Kidney (tissue), 14 donors: ENCODE data around the gene LSM5. TPM values are rescaled to one million over a fixed set of nuclear protein-coding genes. Genes with fewer than 3 reads are reported as not detected.

ENCODE experiments used
- DNase-seq, 5 donors: peaks; one replicate each; pipeline ENCODE4 v3.0.0-alpha.2; 2013 to 2020
- FAIRE-seq: peaks from 2 replicates; lab custom pipeline; 2012; peaks lifted over from hg19 to GRCh38; lab: Jason Lieb, UNC
- H3K27ac ChIP-seq, 2 donors: one replicate each; pipeline ENCODE4 v1.7.0; 2013; ENCODE audit warnings: low read depth in 2 of 2, low read length in 2 of 2, inconsistent platforms in 1 of 2
- H3K27me3 ChIP-seq: one replicate; pipeline ENCODE4 v1.7.1; 2013; ENCODE audit warnings: low read length, inconsistent platforms; ENCODE audit not compliant: control insufficient read depth, insufficient read depth
- H3K36me3 ChIP-seq, 3 donors: one replicate each; pipeline versions ENCODE4 v1.7.0 to v1.7.1; 2013; ENCODE audit warnings: low read length in 3 of 3, control low read depth in 1 of 3, inconsistent platforms in 1 of 3; ENCODE audit not compliant: insufficient read depth in 3 of 3, control insufficient read depth in 2 of 3
- H3K4me1 ChIP-seq, 3 donors: one replicate each; pipeline versions ENCODE4 v1.7.0 to v1.7.1; 2013; ENCODE audit warnings: low read length in 3 of 3, inconsistent platforms in 1 of 3, low read depth in 1 of 3; ENCODE audit not compliant: control insufficient read depth in 2 of 3, insufficient read depth in 2 of 3
- H3K4me3 ChIP-seq, 3 donors: one replicate each; pipeline versions ENCODE4 v1.7.0 to v1.8.1; 2013; ENCODE audit warnings: low read length in 3 of 3, control low read depth in 1 of 3, inconsistent platforms in 1 of 3
- H3K9ac ChIP-seq, 3 donors: one replicate each; pipeline versions ENCODE4 v1.7.0 to v1.7.1; 2013; ENCODE audit warnings: low read length in 3 of 3, control low read depth in 1 of 3, inconsistent platforms in 1 of 3
- H3K9me3 ChIP-seq, 3 donors: one replicate each; pipeline versions ENCODE4 v1.7.0 to v1.7.1; 2013; ENCODE audit warnings: low read length in 3 of 3, control low read depth in 1 of 3, inconsistent platforms in 1 of 3; ENCODE audit not compliant: control insufficient read depth in 2 of 3, insufficient read depth in 1 of 3
- intact Hi-C: fragments of 100-400 bp; cut with DNase I; formaldehyde crosslinking; loops from one replicate; pipeline ENCODE4 v1.11.1; 2022
- polyA plus RNA-seq: library from polyadenylated mRNA; stranded (reverse); fragments of 350-450 nt; fragmentation: Illumina TruSeq; extraction: RNeasy Lipid Tissue Mini Kit (QIAGEN cat#74804); gene quantifications from one replicate; pipeline ENCODE4 v1.2.3, GENCODE V29; 2014; ENCODE audit warnings: low read depth, low replicate concordance; ENCODE audit not compliant: insufficient read depth
- total RNA-seq: library from RNA; stranded (reverse); fragmentation: NEBNext Ultra II Directional; extraction: Animal tissue kit (Norgen Biotek cat#: 25700); gene quantifications from one replicate; pipeline ENCODE4 v1.2.1, GENCODE V29; 2021
- TF ChIP-seq, protein P1 (sequence below): IDR thresholded peaks from 3 replicates; pipeline ENCODE4 v1.5.1; 2012; ENCODE audit warnings: mild to moderate bottlenecking, moderate library complexity, borderline replicate concordance; ENCODE audit not compliant: insufficient read depth; ENCODE audit errors: extremely low read depth
- donor health status: control.
- donor health status: control.
- donor health status: control.
- donor health status: control.
- donor health status: control.
- donor health status: DM: yes; HTN: yes; CAD: no.
- donor health status: Normal renal cell carcinoma (clear cell type).

Gene LSM5
- total and polyA plus RNA-seq, 2 donors from 2014 or later = 35.6 to 69.4 TPM

DNA sequence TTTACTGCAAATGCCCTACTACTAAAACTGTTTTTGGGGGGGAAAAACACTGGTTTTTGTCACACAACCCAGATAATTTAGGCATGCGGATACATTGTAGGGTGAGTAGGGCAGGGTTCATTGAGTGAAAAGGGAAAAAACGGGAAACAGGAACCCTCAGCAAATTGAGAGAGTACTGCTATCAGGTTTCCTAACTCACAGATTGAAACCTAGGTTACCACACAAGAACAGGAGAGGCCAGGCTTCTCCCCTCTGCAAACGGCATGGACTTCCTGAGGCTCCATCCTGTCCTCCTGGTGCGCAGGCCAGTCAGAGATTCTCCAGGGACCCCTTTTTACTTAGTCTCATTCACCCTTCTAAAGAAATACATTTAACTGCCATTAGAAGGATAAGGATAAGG, 35.7 kb upstream of the LSM5 start:
- Histone ChIP-seq H3K9me3 (no peaks in the 10 kb centered on the region), H3K27me3 (no peaks in the 10 kb centered on the region), H3K9ac (no peak overlapping the region), H3K4me3 (no peak overlapping the region), H3K27ac (no peak overlapping the region), H3K4me1 (no peaks in the 10 kb centered on the region), H3K36me3 (no peaks in the 10 kb centered on the region)
- intact Hi-C loops = no loop called here
- DNase-seq (no peak), FAIRE-seq (no peak)
- TF ChIP-seq, protein P1, sequence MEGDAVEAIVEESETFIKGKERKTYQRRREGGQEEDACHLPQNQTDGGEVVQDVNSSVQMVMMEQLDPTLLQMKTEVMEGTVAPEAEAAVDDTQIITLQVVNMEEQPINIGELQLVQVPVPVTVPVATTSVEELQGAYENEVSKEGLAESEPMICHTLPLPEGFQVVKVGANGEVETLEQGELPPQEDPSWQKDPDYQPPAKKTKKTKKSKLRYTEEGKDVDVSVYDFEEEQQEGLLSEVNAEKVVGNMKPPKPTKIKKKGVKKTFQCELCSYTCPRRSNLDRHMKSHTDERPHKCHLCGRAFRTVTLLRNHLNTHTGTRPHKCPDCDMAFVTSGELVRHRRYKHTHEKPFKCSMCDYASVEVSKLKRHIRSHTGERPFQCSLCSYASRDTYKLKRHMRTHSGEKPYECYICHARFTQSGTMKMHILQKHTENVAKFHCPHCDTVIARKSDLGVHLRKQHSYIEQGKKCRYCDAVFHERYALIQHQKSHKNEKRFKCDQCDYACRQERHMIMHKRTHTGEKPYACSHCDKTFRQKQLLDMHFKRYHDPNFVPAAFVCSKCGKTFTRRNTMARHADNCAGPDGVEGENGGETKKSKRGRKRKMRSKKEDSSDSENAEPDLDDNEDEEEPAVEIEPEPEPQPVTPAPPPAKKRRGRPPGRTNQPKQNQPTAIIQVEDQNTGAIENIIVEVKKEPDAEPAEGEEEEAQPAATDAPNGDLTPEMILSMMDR = no peak

DNA sequence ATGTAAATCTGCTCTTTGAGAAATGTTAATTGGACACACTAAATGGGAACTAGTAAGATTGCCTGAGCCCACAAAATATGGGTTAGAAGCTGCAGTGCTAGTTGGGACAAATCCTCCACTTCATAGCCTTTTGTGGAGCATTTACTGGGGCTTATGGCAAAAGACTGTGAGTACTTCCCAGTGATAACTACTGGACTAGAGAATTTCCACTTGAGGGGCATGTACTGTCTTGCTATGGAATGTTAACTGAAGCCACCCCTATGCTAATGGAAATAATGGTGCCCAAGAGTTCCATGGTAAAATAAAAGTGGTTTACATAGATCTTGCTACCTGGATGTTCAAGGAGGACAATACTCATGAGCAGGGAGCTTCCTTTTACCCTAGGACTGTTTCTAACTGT, 34.5 kb upstream of the LSM5 start:
- Histone ChIP-seq H3K9me3 (no peaks in the 10 kb centered on the region), H3K9ac (no peak overlapping the region), H3K27ac (no peak overlapping the region), H3K36me3 (no peaks in the 10 kb centered on the region), H3K4me1 (no peaks in the 10 kb centered on the region), H3K4me3 (no peak overlapping the region), H3K27me3 (no peaks in the 10 kb centered on the region)
- DNase-seq = no peak
- no peak for FAIRE-seq
- TF ChIP-seq, protein P1 = no peak
- intact Hi-C loops = no loop called here

DNA sequence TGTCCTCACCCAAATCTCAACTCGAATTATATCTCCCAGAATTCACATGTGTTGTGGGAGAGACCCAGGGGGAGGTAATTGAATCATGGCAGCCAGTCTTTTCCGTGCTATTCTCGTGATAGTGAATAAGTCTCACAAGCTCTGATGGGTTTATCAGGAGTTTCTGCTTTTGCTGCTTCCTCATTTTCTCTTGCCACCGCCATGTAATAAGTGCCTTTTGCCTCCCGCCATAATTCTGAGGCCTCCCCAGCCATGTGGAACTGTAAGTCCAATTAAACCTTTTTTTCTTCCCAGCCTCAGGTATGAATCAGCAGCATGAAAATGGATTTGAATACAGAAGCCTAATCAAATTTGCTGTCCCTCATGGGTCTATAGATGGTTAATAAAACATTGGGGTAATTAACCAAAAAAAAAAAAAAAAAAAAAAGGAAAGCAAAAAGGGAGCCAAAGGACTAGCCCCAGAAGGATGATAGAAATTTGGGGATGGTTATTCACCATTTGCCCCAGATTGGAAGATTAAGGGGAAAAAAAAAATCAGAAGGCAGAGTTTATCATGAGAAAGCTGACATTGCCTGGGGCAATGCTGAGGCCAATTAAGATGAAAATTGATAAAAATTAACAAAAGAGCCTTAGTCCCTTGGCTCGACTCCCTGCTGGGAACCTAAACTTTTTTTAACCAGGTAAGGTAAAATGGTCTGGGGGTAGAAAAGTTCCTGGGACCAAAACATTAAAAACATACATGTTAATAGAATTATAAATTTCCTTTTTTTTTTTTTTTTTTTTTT, 32.8 kb upstream of the LSM5 start:
- Histone ChIP-seq H3K4me1 (no peaks in the 10 kb centered on the region), H3K27me3 (no peaks in the 10 kb centered on the region), H3K36me3 (no peaks in the 10 kb centered on the region), H3K9me3 (no peaks in the 10 kb centered on the region), H3K9ac (no peak overlapping the region), H3K4me3 (no peak overlapping the region), H3K27ac (no peak overlapping the region)
- intact Hi-C loops = no loop called here
- no peak for FAIRE-seq
- TF ChIP-seq, protein P1 = no peak
- DNase-seq = no peak
